GM23338 (cell line): Measurements from ENCODE around the gene PRSS50. TPM values are rescaled to one million over a fixed set of nuclear protein-coding genes. Genes with fewer than 3 reads are reported as not detected.

Experiments used
- ATAC-seq: fragments of 200-7000 bp; cut with Tn5 transposase; 3 replicates; pipeline ENCODE4 v1.9.1; 2020
- DNase-seq: peaks from one replicate; pipeline ENCODE4 v3.0.0-alpha.2; 2015; ENCODE audit warnings: low spot score
- H2AFZ ChIP-seq: fragments of 200-600 bp; sonication (generic); 2 replicates; pipeline ENCODE4 v1.8.0; 2016; ENCODE audit warnings: antibody characterized with exemption, mild to moderate bottlenecking, moderate library complexity
- H3F3A ChIP-seq: fragments of 200-600 bp; sonication (generic); replicated peaks from 2 replicates; pipeline ENCODE4 v1.8.0; 2017; ENCODE audit warnings: antibody characterized with exemption, mixed run types, low read depth
- H3K27ac ChIP-seq: fragments of 200-600 bp; sonication (generic); 2 replicates; pipeline ENCODE4 v1.6.1; 2016; ENCODE audit warnings: low read depth
- H3K27me3 ChIP-seq: fragments of 200-600 bp; sonication (generic); 2 replicates; pipeline ENCODE4 v1.8.0; 2016; ENCODE audit warnings: mild to moderate bottlenecking, mixed run types, moderate library complexity; ENCODE audit not compliant: insufficient read depth
- H3K36me3 ChIP-seq: fragments of 200-600 bp; sonication (generic); 2 replicates; pipeline ENCODE4 v1.8.0; 2016; ENCODE audit warnings: mild to moderate bottlenecking; ENCODE audit not compliant: insufficient read depth
- H3K4me1 ChIP-seq: fragments of 200-600 bp; sonication (generic); 2 replicates; pipeline ENCODE4 v1.8.0; 2016; ENCODE audit warnings: mild to moderate bottlenecking, moderate library complexity; ENCODE audit not compliant: insufficient read depth
- H3K4me2 ChIP-seq: fragments of 200-600 bp; sonication (generic); 2 replicates; pipeline ENCODE4 v1.7.1; 2017; ENCODE audit warnings: mixed run types
- H3K4me3 ChIP-seq: fragments of 200-600 bp; sonication (generic); 2 replicates; pipeline ENCODE4 v1.6.1; 2016; ENCODE audit warnings: mixed run types
- H3K79me2 ChIP-seq: fragments of 200-600 bp; sonication (generic); replicated peaks from 2 replicates; pipeline ENCODE4 v1.8.0; 2017; ENCODE audit warnings: mild to moderate bottlenecking; ENCODE audit not compliant: insufficient read depth
- H3K9me2 ChIP-seq: fragments of 200-600 bp; sonication (generic); 2 replicates; pipeline ENCODE4 v1.8.0; 2017; ENCODE audit not compliant: insufficient read depth
- H4K20me1 ChIP-seq: fragments of 200-600 bp; sonication (generic); replicated peaks from 2 replicates; pipeline ENCODE4 v1.8.0; 2017; ENCODE audit warnings: mild to moderate bottlenecking; ENCODE audit not compliant: insufficient read depth
- H3K27ac Mint-ChIP-seq: 2 replicates; pipeline ENCODE4 v1.8.0; 2020; ENCODE audit warnings: inconsistent platforms, mild to moderate bottlenecking, moderate library complexity, mixed read lengths
- H3K27me3 Mint-ChIP-seq: 3 replicates; pipeline ENCODE4 v1.8.0; 2022; ENCODE audit warnings: low read depth, mild to moderate bottlenecking, moderate library complexity, mixed read lengths, inconsistent platforms; ENCODE audit not compliant: insufficient read depth, poor library complexity
- H3K36me3 Mint-ChIP-seq: 3 replicates; pipeline ENCODE4 v1.8.0; 2021; ENCODE audit warnings: low read depth, mild to moderate bottlenecking, inconsistent platforms, moderate library complexity, mixed read lengths
- H3K4me1 Mint-ChIP-seq: 3 replicates; pipeline ENCODE4 v1.8.0; 2020; ENCODE audit warnings: mild to moderate bottlenecking, inconsistent platforms, mixed read lengths
- H3K4me3 Mint-ChIP-seq: 3 replicates; pipeline ENCODE4 v1.8.0; 2021; ENCODE audit warnings: moderate library complexity, mild to moderate bottlenecking, inconsistent platforms, mixed read lengths
- H3K9me3 Mint-ChIP-seq: 3 replicates; pipeline ENCODE4 v1.8.0; 2020; ENCODE audit warnings: moderate library complexity, mild to moderate bottlenecking, inconsistent platforms, mixed read lengths
- CREB1 ChIP-seq: fragments of 250-450 bp; sonication (Bioruptor Pico); IDR thresholded peaks from 2 replicates; pipeline ENCODE4 v1.5.0; 2020; ENCODE audit warnings: low read depth, mild to moderate bottlenecking, moderate library complexity
- EZH2phosphoT487 ChIP-seq: fragments of 200-600 bp; sonication (generic); IDR thresholded peaks from one replicate; pipeline ENCODE4 v1.8.1; 2018; ENCODE audit warnings: antibody characterized with exemption; ENCODE audit not compliant: unreplicated experiment
- JUNB ChIP-seq: IDR thresholded peaks from one replicate; pipeline ENCODE4 v1.6.1; 2016; ENCODE audit warnings: antibody characterized with exemption; ENCODE audit not compliant: unreplicated experiment
- NANOG ChIP-seq: IDR thresholded peaks from 2 replicates; pipeline ENCODE4 v1.6.1; 2016; ENCODE audit warnings: antibody characterized with exemption, borderline replicate concordance
- REST ChIP-seq: IDR thresholded peaks from one replicate; pipeline ENCODE4 v1.6.1; 2018; ENCODE audit warnings: antibody characterized with exemption; ENCODE audit not compliant: unreplicated experiment
- polyA plus RNA-seq: library from polyadenylated mRNA; unstranded; fragments of >200 nt; fragmentation: Nextera tagmentation; extraction: Ambion mirVana; gene quantifications from 2 replicates; pipeline ENCODE4 v1.2.1, GENCODE V29; 2016
- total RNA-seq: library from RNA; depleted of rRNA; stranded (reverse); fragments of >200 nt; shearing (Covaris generic); gene quantifications from 2 replicates; pipeline ENCODE4 v1.2.3, GENCODE V29; 2014
- TF ChIP-seq, protein P1 (sequence below): IDR thresholded peaks from 2 replicates; pipeline ENCODE4 v1.6.1; 2016; ENCODE audit warnings: antibody characterized with exemption

The PRSS50 gene
- total and polyA plus RNA-seq, 2 experiments from 2014 or later = 0.60 to 1.5 TPM

- TF ChIP-seq, protein P1, sequence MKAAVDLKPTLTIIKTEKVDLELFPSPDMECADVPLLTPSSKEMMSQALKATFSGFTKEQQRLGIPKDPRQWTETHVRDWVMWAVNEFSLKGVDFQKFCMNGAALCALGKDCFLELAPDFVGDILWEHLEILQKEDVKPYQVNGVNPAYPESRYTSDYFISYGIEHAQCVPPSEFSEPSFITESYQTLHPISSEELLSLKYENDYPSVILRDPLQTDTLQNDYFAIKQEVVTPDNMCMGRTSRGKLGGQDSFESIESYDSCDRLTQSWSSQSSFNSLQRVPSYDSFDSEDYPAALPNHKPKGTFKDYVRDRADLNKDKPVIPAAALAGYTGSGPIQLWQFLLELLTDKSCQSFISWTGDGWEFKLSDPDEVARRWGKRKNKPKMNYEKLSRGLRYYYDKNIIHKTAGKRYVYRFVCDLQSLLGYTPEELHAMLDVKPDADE = no peak
Measured at GRCh38 chr3:46713050-46713897, 4.4 kb downstream of the PRSS50 start (continued).

DNA sequence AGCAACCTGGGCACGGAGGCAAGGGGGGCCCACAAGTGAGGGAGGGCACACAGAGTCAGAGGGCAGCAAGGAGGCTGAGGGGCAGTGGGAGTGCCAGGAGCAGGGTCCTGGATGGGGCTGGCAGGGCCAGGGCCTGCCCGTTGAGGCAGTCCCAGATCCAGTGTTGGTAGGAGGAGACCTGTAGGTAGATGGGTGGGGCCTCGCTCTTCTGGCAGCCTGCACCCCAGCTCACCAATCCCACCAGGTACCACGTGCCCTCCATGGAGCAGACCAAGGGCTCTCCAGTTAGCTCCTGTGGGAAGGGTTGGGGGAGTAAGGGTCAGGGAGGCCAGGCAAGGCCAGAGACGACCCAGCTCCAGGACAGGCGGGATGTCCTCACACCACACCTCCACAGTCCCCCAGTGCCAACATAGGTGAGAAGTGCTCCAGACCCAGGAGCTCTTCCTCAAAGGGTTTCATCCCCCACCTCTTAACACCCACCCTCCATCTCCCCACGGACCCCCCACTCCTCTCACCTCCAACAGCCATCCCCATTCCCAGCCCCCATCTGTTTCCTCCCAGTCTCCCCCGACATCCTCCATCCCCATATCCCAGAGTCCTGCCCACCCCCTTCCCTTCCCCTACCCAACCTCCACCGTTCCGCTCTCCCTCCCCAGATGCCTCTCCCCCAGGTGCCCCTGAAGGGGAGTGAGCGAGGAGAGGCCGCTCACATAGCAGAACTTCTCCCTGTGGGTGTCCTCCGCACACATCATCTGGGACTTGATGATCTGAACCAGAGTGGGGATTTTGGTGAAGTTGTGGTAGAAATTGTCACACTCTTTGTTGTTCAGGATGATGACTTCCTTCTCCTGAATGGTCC is 5.2 kb downstream of the PRSS50 start:
- Histone ChIP-seq H3K36me3 (no peaks in the 10 kb centered on the region), H3K27me3 (no peaks in the 10 kb centered on the region), H3K9me2 (no peaks in the 10 kb centered on the region), H4K20me1 (no peaks in the 10 kb centered on the region), H2AFZ (no peak overlapping the region), H3K4me3 (no peak overlapping the region), H3K4me1 (no peaks in the 10 kb centered on the region), H3K27ac (no peak overlapping the region), H3F3A (no peaks in the 10 kb centered on the region), H3K4me2 (no peak overlapping the region), H3K79me2 (no peaks in the 10 kb centered on the region)
- no peak overlapping the region for H3K27ac Mint-ChIP-seq
- H3K36me3 Mint-ChIP-seq = no peaks in the 10 kb centered on the region
- TF ChIP-seq CREB1 (CRISPR knock-in tag) = no peak
- no peaks in the 10 kb centered on the region for H3K4me1 Mint-ChIP-seq
- no peak overlapping the region for H3K4me3 Mint-ChIP-seq
- DNase-seq (no peak), ATAC-seq (no peak)
- no peaks in the 10 kb centered on the region for H3K9me3 Mint-ChIP-seq
- peaks cover 2% of the 10 kb centered on the region for H3K27me3 Mint-ChIP-seq

DNA sequence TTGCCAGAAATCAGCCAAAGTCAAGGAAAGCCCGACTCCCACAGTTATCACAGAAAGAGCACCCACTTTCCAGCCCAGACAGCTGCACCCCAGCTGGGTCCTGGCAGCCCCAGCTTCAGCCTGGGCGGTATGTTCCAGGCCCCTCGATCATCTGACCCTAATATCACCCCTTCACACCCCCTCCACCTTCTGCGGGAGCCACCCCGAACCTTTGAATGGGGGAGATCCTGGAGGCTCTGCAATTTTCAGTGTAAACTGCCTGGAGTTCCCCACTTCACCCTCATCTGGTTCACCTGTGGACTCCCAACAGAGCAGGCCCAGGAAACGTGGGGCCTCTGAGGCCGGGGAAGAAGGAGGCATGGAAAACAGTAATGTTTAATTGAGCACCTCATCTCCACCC is 5.9 kb downstream of the PRSS50 start:
- no peak overlapping the region for H3K4me3 Mint-ChIP-seq
- H3K27ac Mint-ChIP-seq = no peak overlapping the region
- H3K27ac ChIP-seq = no peak overlapping the region
- no peak for ATAC-seq
- H3K4me1 ChIP-seq = no peaks in the 10 kb centered on the region
- H3K27me3 ChIP-seq = no peaks in the 10 kb centered on the region
- no peak overlapping the region for H2AFZ ChIP-seq
- H3K36me3 ChIP-seq = no peaks in the 10 kb centered on the region
- H3K9me2 ChIP-seq = no peaks in the 10 kb centered on the region
- peaks cover 2% of the 10 kb centered on the region for H3K27me3 Mint-ChIP-seq
- DNase-seq = no peak
- H3K36me3 Mint-ChIP-seq = no peaks in the 10 kb centered on the region
- no peaks in the 10 kb centered on the region; the same call in 1 of the 3 replicates for H3K4me1 Mint-ChIP-seq
- H4K20me1 ChIP-seq = no peaks in the 10 kb centered on the region
- no peak overlapping the region for H3K4me2 ChIP-seq
- H3K4me3 ChIP-seq = no peak overlapping the region
- H3F3A ChIP-seq = no peaks in the 10 kb centered on the region
- no peaks in the 10 kb centered on the region for H3K79me2 ChIP-seq
- H3K9me3 Mint-ChIP-seq = no peaks in the 10 kb centered on the region
- no peak for TF ChIP-seq NANOG
- no peak for TF ChIP-seq REST
- TF ChIP-seq EZH2phosphoT487 = no peak
- no peak for TF ChIP-seq CREB1 (CRISPR knock-in tag)
- no peak for TF ChIP-seq JUNB
